ENCODE data around the gene WASF1.

Gene WASF1

GRCh38 chr6:110179406-110180227 is at the start of gene WASF1:
WASF1 (minus strand) TSS chr6:110179670; CDS start chr6:110127601, 52,069 bp downstream.
- DNase-seq (ENCODE audit: extremely low spot score, insufficient read length, low read depth) (peak; percentile 81), FAIRE-seq (peak; percentile 96)

DNA sequence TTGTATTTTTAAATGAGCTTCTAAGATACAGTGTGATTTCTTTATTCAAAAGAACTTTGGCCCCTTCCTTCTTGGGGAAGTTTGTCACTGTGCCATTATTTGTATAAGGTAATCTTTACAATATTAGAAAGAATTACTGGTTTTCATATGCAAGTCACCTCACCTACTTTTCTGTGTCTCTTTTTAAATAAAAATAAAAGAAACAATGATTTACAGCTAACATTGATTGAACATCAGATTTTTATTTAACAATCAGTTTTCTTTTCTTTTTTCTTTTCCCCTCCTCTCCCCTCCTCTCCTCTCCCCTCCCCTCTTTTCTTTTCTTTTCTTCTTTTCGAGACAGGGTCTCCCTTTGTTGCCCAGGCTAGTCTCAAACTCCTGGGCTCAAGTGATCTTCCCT is 46.8 kb upstream of the WASF1 start:
- no peak for FAIRE-seq
- no peak for DNase-seq (ENCODE audit: extremely low spot score, insufficient read length, low read depth)

- FAIRE-seq (no peak), DNase-seq (ENCODE audit: extremely low spot score, insufficient read length, low read depth) (no peak)
These were observed 42.3 kb upstream of the WASF1 start for GRCh38 chr6:110221738-110222137.

GRCh38 chr6:110217266-110217665 is 37.8 kb upstream of the WASF1 start:
- DNase-seq (ENCODE audit: extremely low spot score, insufficient read length, low read depth) (no peak), FAIRE-seq (no peak)

- DNase-seq (ENCODE audit: extremely low spot score, insufficient read length, low read depth): no peak
- no peak for FAIRE-seq
These were observed 36.7 kb upstream of the WASF1 start for GRCh38 chr6:110216140-110216539.

DNA sequence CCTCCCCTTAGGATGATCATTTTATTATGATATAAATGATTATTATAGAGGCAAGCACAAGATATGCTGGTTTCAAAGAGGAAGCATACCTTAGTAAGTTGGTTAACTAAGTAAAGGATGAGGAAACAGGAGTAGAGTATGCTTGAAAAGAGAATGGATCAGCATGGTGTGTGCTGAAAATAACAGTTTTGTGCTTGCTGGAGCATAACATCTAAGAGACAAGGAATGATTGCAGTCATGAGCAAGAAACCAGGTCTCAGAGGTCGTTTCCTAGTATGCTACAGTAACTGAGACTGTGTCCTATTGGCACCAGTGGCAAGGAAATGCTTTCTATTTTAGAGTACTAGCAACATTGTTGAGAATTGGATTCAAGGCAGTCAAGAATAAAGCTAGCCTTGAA is 34.9 kb upstream of the WASF1 start:
- no peak for DNase-seq (ENCODE audit: extremely low spot score, insufficient read length, low read depth)
- no peak for FAIRE-seq

DNA sequence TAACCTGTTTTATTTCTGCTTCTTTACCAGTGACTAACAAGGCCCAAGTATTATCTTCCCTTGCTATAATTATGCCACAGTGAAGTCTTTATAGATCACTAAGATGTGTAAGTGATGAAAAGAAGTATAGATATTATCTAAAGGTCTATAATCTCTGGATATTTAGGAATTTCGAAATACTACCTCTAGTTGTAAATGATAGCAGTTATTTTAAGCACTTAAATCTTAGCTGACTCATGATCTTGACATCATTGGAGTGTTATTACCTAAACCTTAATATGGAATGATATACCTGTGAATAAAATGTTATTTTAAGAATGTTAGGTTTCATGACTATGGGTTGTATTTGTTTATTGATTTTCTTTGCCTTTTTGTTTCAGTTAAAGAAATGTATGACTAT is 32.3 kb upstream of the WASF1 start:
- no peak for DNase-seq (ENCODE audit: extremely low spot score, insufficient read length, low read depth)
- no peak for FAIRE-seq

DNA sequence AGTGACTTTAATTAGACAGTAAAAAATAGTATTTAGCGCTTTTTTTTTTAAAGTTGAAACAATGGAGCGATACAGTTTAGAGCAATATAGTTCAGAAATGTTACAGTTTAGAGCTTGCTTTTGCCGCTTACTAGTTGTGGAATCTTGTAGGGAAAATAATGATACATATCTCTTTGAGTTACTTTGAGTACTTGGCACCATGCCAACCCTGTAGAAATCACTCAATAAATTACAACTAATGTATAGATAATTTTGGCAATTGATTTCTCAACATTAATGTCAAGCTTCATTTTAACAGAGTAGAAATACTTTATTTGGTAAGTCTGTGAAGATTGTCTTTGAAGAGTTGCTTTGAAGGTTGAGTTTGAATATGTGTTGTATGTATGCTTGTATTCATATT is 28.2 kb upstream of the WASF1 start:
- no peak for DNase-seq (ENCODE audit: extremely low spot score, insufficient read length, low read depth)
- no peak for FAIRE-seq

GRCh38 chr6:110201151-110201884 is 21.8 kb upstream of the WASF1 start:
- DNase-seq (ENCODE audit: extremely low spot score, insufficient read length, low read depth) (no peak), FAIRE-seq (no peak)

DNA sequence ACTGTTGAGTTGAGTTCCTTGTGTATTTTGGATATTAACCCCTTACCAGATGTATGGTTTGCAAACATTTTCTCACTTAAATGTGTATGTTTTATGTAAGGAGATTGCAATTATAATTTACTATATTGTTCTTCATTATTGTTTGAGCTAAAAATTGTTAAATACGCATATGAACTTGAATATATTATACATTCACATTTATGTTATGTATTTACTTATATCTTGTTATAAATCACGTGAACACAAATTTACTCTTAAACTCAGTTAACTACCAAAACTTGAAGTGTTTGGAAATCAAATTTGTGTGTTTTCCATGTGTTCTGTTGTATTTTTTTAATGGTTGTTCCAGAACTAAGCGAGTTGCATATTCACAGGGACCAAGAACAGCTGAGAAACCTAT is 19.1 kb upstream of the WASF1 start:
- DNase-seq (ENCODE audit: extremely low spot score, insufficient read length, low read depth) (no peak), FAIRE-seq (no peak)

DNA sequence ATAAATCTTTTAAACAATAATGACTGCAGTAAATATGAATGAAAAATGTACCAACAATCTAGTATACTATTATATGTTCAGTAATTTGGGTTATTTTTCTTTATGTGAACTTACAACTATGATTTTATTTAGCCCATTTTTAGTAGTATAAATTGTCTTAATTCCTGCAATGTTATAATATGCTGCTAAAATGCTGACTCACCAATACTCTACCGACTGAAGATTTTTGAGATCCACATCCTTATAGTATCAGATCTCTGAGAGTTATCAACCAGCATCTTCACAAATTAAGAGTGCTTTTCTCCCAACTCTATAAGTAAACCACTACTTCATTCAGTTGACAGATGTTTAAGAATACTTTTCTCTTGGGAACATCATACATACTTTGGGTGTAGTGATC is 17.4 kb upstream of the WASF1 start:
- DNase-seq (ENCODE audit: extremely low spot score, insufficient read length, low read depth) (no peak), FAIRE-seq (no peak)

GRCh38 chr6:110195639-110196038 is 16.2 kb upstream of the WASF1 start:
- FAIRE-seq (no peak), DNase-seq (ENCODE audit: extremely low spot score, insufficient read length, low read depth) (no peak)

- DNase-seq (ENCODE audit: extremely low spot score, insufficient read length, low read depth) (no peak), FAIRE-seq (no peak)
These were observed 12.0 kb upstream of the WASF1 start for GRCh38 chr6:110191477-110191876.

GRCh38 chr6:110190726-110191125 is 11.3 kb upstream of the WASF1 start:
- no peak for DNase-seq (ENCODE audit: extremely low spot score, insufficient read length, low read depth)
- no peak for FAIRE-seq

DNA sequence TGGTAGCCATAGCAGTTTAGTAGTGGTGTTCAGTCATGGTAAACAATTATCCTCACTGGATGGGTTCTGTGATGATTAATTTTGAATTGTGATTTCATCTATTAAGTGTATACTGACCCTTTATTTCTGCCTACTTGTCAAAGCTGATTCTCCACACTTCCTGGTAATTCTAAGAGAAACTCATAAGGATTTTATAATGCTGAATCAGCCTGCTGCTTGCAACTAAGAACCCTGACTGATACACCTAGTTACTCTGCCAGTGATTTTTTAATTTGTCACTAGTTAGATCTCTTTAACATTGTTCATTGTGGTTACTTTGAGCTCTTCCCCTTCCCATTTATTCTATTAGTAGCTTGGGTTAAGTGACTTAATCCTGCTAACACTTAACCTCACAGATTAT is 9.3 kb upstream of the WASF1 start:
- DNase-seq (ENCODE audit: extremely low spot score, insufficient read length, low read depth) (no peak), FAIRE-seq (no peak)

- FAIRE-seq (peak; percentile 61), DNase-seq (ENCODE audit: extremely low spot score, insufficient read length, low read depth) (no peak)
These were observed 6.4 kb upstream of the WASF1 start for GRCh38 chr6:110185879-110186278.

GRCh38 chr6:110183292-110183885 is 3.9 kb upstream of the WASF1 start:
- DNase-seq (ENCODE audit: extremely low spot score, insufficient read length, low read depth): no peak

DNA sequence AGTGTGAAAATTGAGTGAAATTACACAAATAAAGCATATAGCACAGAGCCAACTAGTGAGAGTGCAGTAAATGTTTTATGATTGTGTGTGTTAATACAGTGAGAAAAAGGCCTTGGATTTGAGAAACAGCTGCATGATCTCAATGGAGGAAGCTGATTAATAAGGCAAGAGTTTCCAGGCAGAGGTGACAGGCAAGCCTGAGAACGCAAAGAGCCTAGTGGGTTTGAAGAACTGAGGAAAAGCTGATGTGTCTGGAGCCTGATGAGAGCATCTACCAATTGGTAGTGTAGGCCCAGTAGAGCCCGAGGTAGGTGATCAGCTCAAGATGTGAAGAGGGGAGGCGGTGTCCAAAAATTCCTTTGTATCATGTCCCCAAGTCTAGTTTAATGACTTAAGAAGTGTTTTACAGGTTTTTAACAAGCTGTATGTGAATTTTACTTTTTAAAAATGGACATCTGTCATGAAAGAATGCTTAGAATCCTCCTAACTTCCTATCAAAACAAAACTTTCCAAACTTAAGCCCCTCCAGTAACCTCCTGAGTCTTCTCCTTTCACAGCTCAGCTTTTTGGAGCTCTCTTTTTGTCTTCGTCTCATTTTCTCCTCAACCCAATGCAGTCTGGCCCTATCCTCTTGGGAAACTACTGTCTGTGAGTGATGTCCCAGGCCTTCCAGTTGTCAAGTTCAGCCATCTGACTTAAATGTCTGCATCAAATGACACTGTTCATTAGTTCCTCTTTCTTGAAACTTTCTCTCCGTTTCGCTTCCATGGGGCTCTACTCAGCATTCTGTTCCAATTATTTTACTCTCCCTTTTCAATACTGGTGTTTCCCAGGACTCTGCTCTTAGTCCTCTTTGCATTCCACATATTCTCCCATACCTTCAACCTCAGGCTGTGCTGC is 1.9 kb upstream of the WASF1 start:
- DNase-seq (ENCODE audit: extremely low spot score, insufficient read length, low read depth) (no peak), FAIRE-seq (peak; percentile 42)

More at GRCh38 chr6:110183292-110183885, 3.9 kb upstream of the WASF1 start:
- no peak for FAIRE-seq

- DNase-seq (ENCODE audit: extremely low spot score, insufficient read length, low read depth) (no peak), FAIRE-seq (no peak)
These were observed 948 bp upstream of the WASF1 start, which contains the start of gene CDC40 for GRCh38 chr6:110180228-110181008. CDC40 (plus strand) TSS chr6:110180427; CDS start chr6:110180445, 18 bp downstream.

Data from GM18507 (cell line).